H1 (cell line): ENCODE data around the gene PITX3. TPM values are rescaled to one million over a fixed set of nuclear protein-coding genes. Genes with fewer than 3 reads are reported as not detected.

Experiments used
- CTCF ChIA-PET: fragments of 300-600 bp; sonication (Branson Sonifier 250); formaldehyde crosslinking; loops from one replicate; lab custom pipeline; 2021; ENCODE audit not compliant: partially characterized antibody; lab: Charles Lee
- POLR2A ChIA-PET: fragments of 300-600 bp; sonication (Branson Sonifier 250); formaldehyde crosslinking; loops from one replicate; lab custom pipeline; 2021; ENCODE audit warnings: inconsistent platforms; ENCODE audit not compliant: partially characterized antibody; lab: Charles Lee
- DNase-seq, 2 experiments: peaks; one replicate each; pipeline versions ENCODE4 v3.0.0 to v3.0.0-alpha.2; 2010 to 2022; ENCODE audit warnings: low spot score in 2 of 2, low read depth in 1 of 2, mixed read lengths in 1 of 2
- FAIRE-seq: peaks from 2 replicates; lab custom pipeline; 2011; peaks lifted over from hg19 to GRCh38; lab: Jason Lieb, UNC
- H2AFZ ChIP-seq: 2 replicates; pipeline ENCODE4 v1.8.1; 2012; ENCODE audit warnings: low read length, inconsistent platforms
- H2AK5ac ChIP-seq: 2 replicates; pipeline ENCODE4 v1.6.1; 2013; ENCODE audit warnings: low read depth, low read length
- H2BK120ac ChIP-seq: replicated peaks from 2 replicates; pipeline ENCODE3; 2013; ENCODE audit warnings: low read depth, low read length, inconsistent platforms
- H2BK12ac ChIP-seq: 2 replicates; pipeline ENCODE4 v1.6.1; 2013; ENCODE audit warnings: low read depth, low read length
- H2BK15ac ChIP-seq: 2 replicates; pipeline ENCODE4 v1.6.1; 2013; ENCODE audit warnings: low read length
- H2BK20ac ChIP-seq: 2 replicates; pipeline ENCODE4 v1.6.1; 2013; ENCODE audit warnings: low read length
- H2BK5ac ChIP-seq: 2 replicates; pipeline ENCODE4 v1.6.1; 2013; ENCODE audit warnings: low read depth, low read length
- H3K14ac ChIP-seq: 2 replicates; pipeline ENCODE4 v1.6.1; 2013; ENCODE audit warnings: inconsistent platforms; ENCODE audit not compliant: insufficient read length
- H3K18ac ChIP-seq: 2 replicates; pipeline ENCODE4 v1.6.1; 2013; ENCODE audit warnings: low read length; ENCODE audit errors: extremely low read depth
- H3K23ac ChIP-seq: 2 replicates; pipeline ENCODE4 v1.6.1; 2013; ENCODE audit warnings: inconsistent platforms; ENCODE audit not compliant: insufficient read length
- H3K23me2 ChIP-seq: 2 replicates; pipeline ENCODE4 v1.6.1; 2013; ENCODE audit warnings: low read depth, low read length
- H3K27ac ChIP-seq: 2 replicates; pipeline ENCODE4 v1.6.1; 2011; ENCODE audit warnings: low read depth, low read length, inconsistent platforms
- H3K27me3 ChIP-seq, 4 experiments: replicated peaks in 1 of 4; 1 replicate in 1 of 4; 2 replicates in 3 of 4; pipeline versions ENCODE4 v1.6.1 to v1.8.1; 2011 to 2013; ENCODE audit warnings: low read length in 3 of 4, mild to moderate bottlenecking in 3 of 4, inconsistent platforms in 2 of 4, mixed read lengths in 2 of 4, moderate library complexity in 1 of 4; ENCODE audit not compliant: control insufficient read depth in 3 of 4, insufficient read depth in 3 of 4; ENCODE audit errors: extremely low read depth in 1 of 4
- H3K36me3 ChIP-seq, 4 experiments: 2 replicates each; pipeline versions ENCODE4 v1.6.1 to v1.8.1; 2011 to 2013; ENCODE audit warnings: mild to moderate bottlenecking in 4 of 4, low read length in 3 of 4, moderate library complexity in 2 of 4, control low read depth in 1 of 4, inconsistent platforms in 1 of 4; ENCODE audit not compliant: insufficient read depth in 4 of 4, control insufficient read depth in 2 of 4
- H3K4ac ChIP-seq: replicated peaks from 2 replicates; pipeline ENCODE3; 2013; ENCODE audit warnings: low read length, low read depth, mixed read lengths, inconsistent platforms; ENCODE audit not compliant: insufficient read length
- H3K4me1 ChIP-seq, 4 experiments: replicated peaks in 1 of 4; 1 replicate in 1 of 4; 2 replicates in 3 of 4; pipeline versions ENCODE4 v1.6.1 to v1.8.1; 2011 to 2013; ENCODE audit warnings: low read length in 3 of 4, inconsistent platforms in 2 of 4, mixed read lengths in 1 of 4; ENCODE audit not compliant: insufficient read depth in 4 of 4, control insufficient read depth in 3 of 4
- H3K4me2 ChIP-seq, 2 experiments: 2 replicates each; pipeline versions ENCODE4 v1.6.1 to v1.8.1; 2011 to 2013; ENCODE audit warnings: low read depth in 2 of 2, low read length in 2 of 2, control low read depth in 1 of 2, inconsistent platforms in 1 of 2, mild to moderate bottlenecking in 1 of 2; ENCODE audit not compliant: insufficient read depth in 1 of 2
- H3K4me3 ChIP-seq, 4 experiments: fragments of 200-600, 300-600 bp in 1 of 4; sonication (generic), shearing (Covaris generic), sonication (Bioruptor Twin) in 1 of 4; 2 replicates each; pipeline versions ENCODE4 v1.5.1 to v1.8.1; 2011 to 2016; ENCODE audit warnings: low read length in 4 of 4, low read depth in 3 of 4, control low read depth in 2 of 4, inconsistent platforms in 2 of 4, mild to moderate bottlenecking in 2 of 4, mixed read lengths in 1 of 4, moderate library complexity in 1 of 4; ENCODE audit not compliant: insufficient read depth in 2 of 4; ENCODE audit errors: extremely low read depth in 1 of 4
- H3K56ac ChIP-seq: replicated peaks from 2 replicates; pipeline ENCODE3; 2013; ENCODE audit warnings: low read depth, mild to moderate bottlenecking, mixed read lengths, low read length, inconsistent platforms; ENCODE audit not compliant: insufficient read length
- H3K79me1 ChIP-seq: 2 replicates; pipeline ENCODE4 v1.6.1; 2013; ENCODE audit warnings: low read depth, low read length, control low read depth
- H3K79me2 ChIP-seq, 2 experiments: 2 replicates each; pipeline versions ENCODE4 v1.6.1 to v1.8.1; 2012 to 2013; ENCODE audit warnings: low read length in 2 of 2, mild to moderate bottlenecking in 2 of 2, inconsistent platforms in 1 of 2; ENCODE audit not compliant: insufficient read depth in 2 of 2, control insufficient read depth in 1 of 2
- H3K9ac ChIP-seq, 4 experiments: replicated peaks in 1 of 4; 1 replicate in 1 of 4; 2 replicates in 3 of 4; pipeline versions ENCODE4 v1.6.1 to v1.8.1; 2011 to 2013; ENCODE audit warnings: low read depth in 3 of 4, low read length in 3 of 4, control low read depth in 2 of 4, mild to moderate bottlenecking in 2 of 4, moderate library complexity in 2 of 4, inconsistent platforms in 1 of 4; ENCODE audit errors: extremely low read depth in 1 of 4
- H3K9me3 ChIP-seq, 2 experiments: 2 replicates each; pipeline versions ENCODE4 v1.6.1 to v1.8.1; 2012 to 2013; ENCODE audit warnings: mild to moderate bottlenecking in 2 of 2, moderate library complexity in 2 of 2, control low read depth in 1 of 2, inconsistent platforms in 1 of 2, low read depth in 1 of 2, low read length in 1 of 2, mixed read lengths in 1 of 2; ENCODE audit not compliant: insufficient read depth in 2 of 2
- H4K20me1 ChIP-seq, 2 experiments: replicated peaks in 1 of 2; 2 replicates each; pipeline versions ENCODE3 to v1.8.1; 2011 to 2013; ENCODE audit warnings: inconsistent platforms in 2 of 2, low read length in 2 of 2, mild to moderate bottlenecking in 1 of 2; ENCODE audit not compliant: insufficient read depth in 2 of 2, control insufficient read depth in 1 of 2
- H4K5ac ChIP-seq: 2 replicates; pipeline ENCODE4 v1.6.1; 2013; ENCODE audit warnings: low read length, low read depth, mixed read lengths, inconsistent platforms; ENCODE audit not compliant: insufficient read length
- H4K8ac ChIP-seq: 2 replicates; pipeline ENCODE4 v1.8.0; 2013; ENCODE audit warnings: mild to moderate bottlenecking, moderate library complexity, low read length, inconsistent platforms; ENCODE audit not compliant: insufficient read depth; ENCODE audit errors: extremely low read depth
- H4K91ac ChIP-seq: replicated peaks from 2 replicates; pipeline ENCODE3; 2013; ENCODE audit warnings: low read length, mixed read lengths, inconsistent platforms; ENCODE audit not compliant: insufficient read length
- WGBS, 2 experiments: shearing (Covaris generic) in 1 of 2; methylation state at CpG; one replicate each; pipeline versions ENCODE4 v1.1.6 to v1.1.7; 2013 to 2015; ENCODE audit warnings: low lambda C conversion rate in 2 of 2, mixed read lengths in 2 of 2, inconsistent platforms in 1 of 2, low coverage in 1 of 2, missing lambda C conversion rate in 1 of 2; ENCODE audit not compliant: insufficient replicate concordance in 2 of 2, insufficient coverage in 1 of 2, insufficient read length in 1 of 2; ENCODE audit errors: extremely low coverage in 1 of 2, missing lambda C conversion rate in 1 of 2; 5-methylcytosine and 5-hydroxymethylcytosine counted together
- polyA plus RNA-seq, 7 experiments: library from polyadenylated mRNA; depleted of rRNA in 3 of 7; stranded (reverse) in 5 of 7; unstranded in 2 of 7; fragments of >200 nt in 5 of 7; fragments of 200-250 nt in 2 of 7; gene quantifications; 1 replicate in 5 of 7; 2 replicates in 1 of 7; 4 replicates in 1 of 7; pipeline versions ENCODE4 v1.2.1 to v1.2.3, GENCODE V29; 2011 to 2013; ENCODE audit warnings: missing spikeins in 2 of 7, mixed read lengths in 2 of 7
- total RNA-seq: library from RNA; stranded (reverse); fragmentation: NEBNext Ultra II Directional; extraction: Animal tissue kit (Norgen Biotek cat#: 25700); gene quantifications from 2 replicates; pipeline ENCODE4 v1.2.1, GENCODE V29; 2021

Gene PITX3
- total and polyA plus RNA-seq, 2 of the 8 experiments (the other 6 are each of a cell fraction or from before 2014, with no cell fraction given), result 0.18 to 0.41 TPM

DNA sequence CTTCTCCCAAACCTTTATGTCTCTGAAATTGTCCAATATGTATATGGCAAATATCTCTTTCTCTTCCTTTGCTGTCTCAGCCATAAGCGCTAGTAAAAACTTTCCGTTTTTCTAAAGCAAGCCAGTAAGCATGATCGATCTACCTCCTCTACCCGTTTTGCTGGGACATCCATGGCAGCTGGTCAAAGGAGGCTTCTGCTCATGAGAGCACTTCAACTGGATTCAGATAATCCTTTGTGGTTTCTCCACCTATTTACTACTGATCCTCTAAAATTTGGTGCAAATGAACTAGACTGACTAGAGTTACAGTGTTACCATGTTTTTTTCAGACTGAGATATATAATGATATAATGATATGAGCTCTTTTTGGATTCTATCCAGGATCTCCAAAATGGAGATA, 46.7 kb upstream of the PITX3 start:
- DNase-seq (no peak), FAIRE-seq (no peak)
- no peak overlapping the region for H2BK15ac ChIP-seq
- no peaks in the 10 kb centered on the region for H3K36me3 ChIP-seq
- H3K27me3 ChIP-seq, result no peaks in the 10 kb centered on the region
- H3K23ac ChIP-seq, result no peak overlapping the region
- H3K9ac ChIP-seq, result no peak overlapping the region
- ChIA-PET POLR2A (no interaction called here), CTCF (interaction anchor here (1.4 kb wide), 1 partner anchor 59 kb away, joined by 4 read pairs; no protein-coding TSS in a partner anchor)
- H2AK5ac ChIP-seq, result no peak overlapping the region
- H4K20me1 ChIP-seq, result peaks cover 1 to 8% of the 10 kb centered on the region in 2 experiments
- H2BK20ac ChIP-seq, result no peak overlapping the region
- H3K4ac ChIP-seq, result no peak overlapping the region
- H2AFZ ChIP-seq, result no peak overlapping the region
- no peak overlapping the region for H3K18ac ChIP-seq
- no peak overlapping the region for H2BK5ac ChIP-seq
- H3K79me2 ChIP-seq, result no peaks in the 10 kb centered on the region
- no peak overlapping the region for H4K91ac ChIP-seq
- H3K23me2 ChIP-seq, result no peaks in the 10 kb centered on the region
- no peak overlapping the region for H2BK12ac ChIP-seq
- H2BK120ac ChIP-seq, result no peak overlapping the region
- no peak overlapping the region for H3K14ac ChIP-seq
- no peak overlapping the region for H4K5ac ChIP-seq
- H3K4me2 ChIP-seq, result no peak overlapping the region
- H3K79me1 ChIP-seq, result peaks cover 2% of the 10 kb centered on the region; the same call in 1 of the 2 replicates
- no peak overlapping the region for H3K27ac ChIP-seq
- no peaks in the 10 kb centered on the region for H3K4me1 ChIP-seq
- no peak overlapping the region for H4K8ac ChIP-seq
- no peaks in the 10 kb centered on the region for H3K9me3 ChIP-seq
- no peak overlapping the region for H3K56ac ChIP-seq
- WGBS, 2 experiments, result 98% methylated on average over 4 of the region's 4 CpGs; no CpG with 5 or more reads in 1 of the 2 experiments
- H3K4me3 ChIP-seq, result no peak overlapping the region
